ENCODE data around the gene UBE2D2.

DNA sequence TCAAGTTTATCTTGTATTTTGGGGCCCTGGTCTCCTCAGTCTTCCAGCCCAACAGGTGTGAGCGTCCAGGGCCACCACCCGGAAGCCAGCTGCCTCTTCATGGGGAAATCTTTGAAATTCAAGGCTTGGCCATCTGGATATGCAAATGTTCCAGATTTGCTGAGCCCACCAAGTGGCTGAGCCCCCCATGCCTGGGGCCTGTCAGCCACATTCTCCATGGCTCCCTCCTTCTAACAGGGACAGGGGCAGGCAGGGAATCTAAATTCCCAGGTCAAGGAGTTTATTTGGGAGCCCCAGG, 72.8 kb downstream of the UBE2D2 start:
- TF ChIP-seq, protein P1, sequence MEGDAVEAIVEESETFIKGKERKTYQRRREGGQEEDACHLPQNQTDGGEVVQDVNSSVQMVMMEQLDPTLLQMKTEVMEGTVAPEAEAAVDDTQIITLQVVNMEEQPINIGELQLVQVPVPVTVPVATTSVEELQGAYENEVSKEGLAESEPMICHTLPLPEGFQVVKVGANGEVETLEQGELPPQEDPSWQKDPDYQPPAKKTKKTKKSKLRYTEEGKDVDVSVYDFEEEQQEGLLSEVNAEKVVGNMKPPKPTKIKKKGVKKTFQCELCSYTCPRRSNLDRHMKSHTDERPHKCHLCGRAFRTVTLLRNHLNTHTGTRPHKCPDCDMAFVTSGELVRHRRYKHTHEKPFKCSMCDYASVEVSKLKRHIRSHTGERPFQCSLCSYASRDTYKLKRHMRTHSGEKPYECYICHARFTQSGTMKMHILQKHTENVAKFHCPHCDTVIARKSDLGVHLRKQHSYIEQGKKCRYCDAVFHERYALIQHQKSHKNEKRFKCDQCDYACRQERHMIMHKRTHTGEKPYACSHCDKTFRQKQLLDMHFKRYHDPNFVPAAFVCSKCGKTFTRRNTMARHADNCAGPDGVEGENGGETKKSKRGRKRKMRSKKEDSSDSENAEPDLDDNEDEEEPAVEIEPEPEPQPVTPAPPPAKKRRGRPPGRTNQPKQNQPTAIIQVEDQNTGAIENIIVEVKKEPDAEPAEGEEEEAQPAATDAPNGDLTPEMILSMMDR (IDR thresholded peaks at IDR 0.05; ENCODE audit: low read depth, low read length), result no peak
- TF ChIP-seq EZH2phosphoT487 (IDR thresholded peaks at IDR 0.05; ENCODE audit: low read depth), result no peak

Data from OCI-LY3 (cell line).